GM21825 (cell line): Measurements from ENCODE around the gene ADAMTS7.
"Not testable (repeated sequence)": the region's sequence is repeated elsewhere in the genome, so short reads cannot be mapped to it uniquely, and the experiment has no call there.

Experiments used
- ATAC-seq: cut with Tn5 transposase; IDR thresholded peaks from one replicate; pipeline ENCODE4 v1.9.1; 2021; ENCODE audit warnings: mild to moderate bottlenecking, moderate library complexity; ENCODE audit not compliant: unreplicated experiment

ADAMTS7 gene

GRCh38 chr15:78831229-78832207, 20.3 kb upstream of the ADAMTS7 start:
- no peak for ATAC-seq

GRCh38 chr15:78830514-78831228, 19.4 kb upstream of the ADAMTS7 start:
- no peak for ATAC-seq

- no peak for ATAC-seq
Observed at GRCh38 chr15:78828920-78829319, 17.7 kb upstream of the ADAMTS7 start.

- ATAC-seq: no peak
Observed at GRCh38 chr15:78822514-78822913, 11.2 kb upstream of the ADAMTS7 start.

GRCh38 chr15:78811825-78812183, 540 bp upstream of the ADAMTS7 start:
- no peak for ATAC-seq

- ATAC-seq: no peak
Observed at GRCh38 chr15:78810362-78811123, 721 bp downstream of the ADAMTS7 start.

- ATAC-seq: no peak
Observed at GRCh38 chr15:78810003-78810361, 1.3 kb downstream of the ADAMTS7 start.

GRCh38 chr15:78808550-78808949, 2.7 kb downstream of the ADAMTS7 start:
- ATAC-seq: no peak

- no peak for ATAC-seq
Observed at GRCh38 chr15:78807359-78807758, 3.9 kb downstream of the ADAMTS7 start.

GRCh38 chr15:78804391-78804792, 6.9 kb downstream of the ADAMTS7 start:
- ATAC-seq: no peak

- no peak for ATAC-seq
Observed at GRCh38 chr15:78800806-78801205, 10.5 kb downstream of the ADAMTS7 start.

GRCh38 chr15:78800189-78800588, 11.1 kb downstream of the ADAMTS7 start:
- no peak for ATAC-seq

GRCh38 chr15:78799102-78799501, 12.2 kb downstream of the ADAMTS7 start:
- not testable (repeated sequence) for ATAC-seq

GRCh38 chr15:78798355-78798754, 12.9 kb downstream of the ADAMTS7 start:
- not testable (repeated sequence) for ATAC-seq

- ATAC-seq: no peak
Observed at GRCh38 chr15:78797951-78798350, 13.3 kb downstream of the ADAMTS7 start.

GRCh38 chr15:78796510-78796909, 14.8 kb downstream of the ADAMTS7 start:
- no peak for ATAC-seq

GRCh38 chr15:78795043-78795442, 16.2 kb downstream of the ADAMTS7 start:
- ATAC-seq: no peak

- not testable (repeated sequence) for ATAC-seq
Observed at GRCh38 chr15:78794446-78794845, 16.8 kb downstream of the ADAMTS7 start.

- ATAC-seq: no peak
Observed at GRCh38 chr15:78791357-78791756, 19.9 kb downstream of the ADAMTS7 start.

- ATAC-seq: no peak
Observed at GRCh38 chr15:78790027-78790426, 21.2 kb downstream of the ADAMTS7 start.

- no peak for ATAC-seq
Observed at GRCh38 chr15:78789615-78790014, 21.6 kb downstream of the ADAMTS7 start.
